GM19240 (cell line): ENCODE data around the gene ATP6V1G1.

Experiments
- DNase-seq: peaks from one replicate; pipeline ENCODE4 v3.0.0; 2011; ENCODE audit warnings: low spot score; ENCODE audit not compliant: insufficient read length

ATP6V1G1 gene

DNA sequence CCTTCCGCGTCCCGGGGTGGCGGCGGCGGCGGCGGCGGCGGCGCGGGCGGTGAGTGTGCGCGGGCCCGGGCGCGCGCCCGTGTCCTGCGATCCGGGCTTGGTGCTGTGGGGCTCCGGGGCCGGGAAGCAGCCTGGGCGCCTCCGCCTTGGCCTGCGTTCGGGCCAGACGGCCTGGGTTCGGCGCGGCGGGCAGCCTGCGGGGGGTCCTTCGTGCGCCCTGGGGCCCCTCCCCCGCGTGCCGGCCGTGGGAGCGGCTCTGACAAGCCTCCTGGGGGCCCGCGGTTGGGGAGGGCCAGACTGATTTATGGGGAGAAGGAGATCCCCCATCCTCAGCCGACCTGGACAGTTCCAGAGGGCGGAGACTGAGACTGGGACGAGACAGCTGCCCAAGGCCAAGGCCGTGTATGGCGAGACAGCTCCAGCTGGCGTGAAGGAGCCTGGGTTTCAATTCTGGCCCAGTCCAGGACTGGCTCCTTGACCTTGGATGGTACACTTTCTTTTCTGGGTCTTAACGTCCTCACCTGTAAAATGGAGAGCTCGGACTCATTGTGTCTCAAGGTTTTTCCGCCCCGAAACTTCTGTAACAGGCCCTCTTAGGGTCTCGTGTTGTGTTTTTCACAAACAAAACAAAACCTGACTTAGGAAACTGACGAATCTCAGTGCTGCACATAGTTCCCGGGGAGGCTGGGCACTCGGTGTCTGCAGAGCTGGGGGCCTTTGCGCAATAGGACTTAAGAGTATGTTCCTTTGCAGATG, 24.1 kb downstream of the ATP6V1G1 start:
- DNase-seq, result no peak

DNA sequence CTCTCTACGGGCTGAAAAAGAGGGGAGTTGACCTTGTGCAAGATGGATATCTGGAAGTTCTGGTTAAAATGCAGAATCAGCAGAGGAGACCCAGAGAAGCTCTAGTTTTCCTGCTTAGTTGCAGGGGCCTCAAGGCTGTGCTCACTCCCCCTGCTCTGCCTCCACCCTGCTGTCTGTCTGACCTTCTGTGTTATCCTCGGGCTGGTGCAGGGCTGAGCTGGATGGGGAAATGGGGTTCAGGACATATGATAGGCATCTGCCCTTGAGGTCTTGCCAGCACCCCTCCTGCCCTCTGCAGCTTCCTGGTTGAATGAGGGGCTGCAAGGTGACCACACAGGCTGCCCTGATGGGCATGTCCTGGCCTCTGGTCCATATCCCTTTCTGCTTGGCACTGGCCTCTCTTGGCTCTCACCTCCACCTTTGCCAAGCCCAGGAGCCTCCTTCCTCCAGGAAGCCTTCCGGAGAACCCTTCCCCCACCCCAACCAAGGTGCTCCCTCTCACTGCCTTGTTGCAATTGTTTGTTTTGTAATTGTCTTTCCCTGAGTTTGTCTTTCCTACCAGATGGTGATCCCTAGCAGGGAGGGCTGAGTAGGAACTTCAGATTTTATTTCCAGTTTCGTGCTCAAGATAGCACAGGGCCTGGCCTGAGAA, 24.8 kb downstream of the ATP6V1G1 start:
- no peak for DNase-seq

DNA sequence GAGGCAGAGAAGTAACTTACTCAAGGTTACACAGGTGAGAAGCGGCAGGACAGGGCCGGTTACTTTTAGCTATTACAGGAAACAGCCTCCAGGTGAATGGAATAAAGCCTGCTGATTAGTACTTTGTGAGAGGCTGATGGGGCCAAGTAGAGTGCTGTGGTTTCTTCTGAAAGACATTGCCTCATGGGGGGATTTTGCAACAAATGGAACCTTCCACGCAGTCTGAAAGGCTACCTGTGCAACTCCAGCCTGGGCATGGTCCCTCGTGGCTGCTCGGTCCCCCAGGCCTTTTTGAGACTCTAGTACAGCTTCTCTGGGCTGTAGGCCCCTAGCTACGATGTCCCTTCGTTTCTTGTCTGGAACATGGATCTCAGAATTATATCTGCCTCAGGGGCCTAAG, 25.5 kb downstream of the ATP6V1G1 start:
- DNase-seq, result no peak

DNA sequence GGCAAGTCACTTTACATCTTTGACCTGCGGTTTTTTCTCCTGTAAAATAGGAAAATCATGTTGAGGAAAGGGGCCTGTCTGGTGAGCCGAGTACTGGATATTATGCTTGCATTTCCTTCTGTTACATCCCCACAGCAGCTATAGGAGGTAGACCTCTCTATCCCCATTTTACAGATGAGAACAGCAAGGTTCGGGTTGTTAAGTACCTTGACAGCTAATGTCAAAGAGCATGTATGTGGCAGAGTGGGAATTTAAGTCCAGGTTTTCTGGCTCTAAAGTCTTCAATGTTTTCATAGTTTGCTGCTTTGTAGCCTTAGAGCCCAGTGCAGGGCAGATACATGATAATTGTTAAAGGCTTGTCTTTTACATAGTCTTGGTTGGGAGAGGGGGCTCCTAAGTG, 26.4 kb downstream of the ATP6V1G1 start:
- DNase-seq, result no peak

DNA sequence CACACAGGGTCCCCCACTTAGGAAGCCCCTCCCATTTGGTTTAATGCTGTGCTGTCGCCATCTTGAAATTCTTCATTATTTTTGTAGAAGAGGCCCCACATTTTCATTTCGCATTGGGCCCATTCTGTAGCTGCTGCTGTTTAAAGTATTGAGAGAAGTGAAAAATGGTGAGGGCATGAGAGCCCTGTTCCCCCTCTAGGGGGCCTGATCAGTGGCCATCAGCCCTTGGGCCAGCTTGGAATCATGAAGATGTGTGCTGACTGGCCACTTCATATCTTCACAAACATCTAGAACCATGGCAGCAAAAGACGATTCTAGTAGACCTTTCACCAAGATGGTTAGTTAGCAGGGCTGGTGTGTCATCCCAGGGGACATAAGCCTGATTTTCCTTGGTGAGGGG, 26.8 kb downstream of the ATP6V1G1 start:
- DNase-seq, result no peak

DNA sequence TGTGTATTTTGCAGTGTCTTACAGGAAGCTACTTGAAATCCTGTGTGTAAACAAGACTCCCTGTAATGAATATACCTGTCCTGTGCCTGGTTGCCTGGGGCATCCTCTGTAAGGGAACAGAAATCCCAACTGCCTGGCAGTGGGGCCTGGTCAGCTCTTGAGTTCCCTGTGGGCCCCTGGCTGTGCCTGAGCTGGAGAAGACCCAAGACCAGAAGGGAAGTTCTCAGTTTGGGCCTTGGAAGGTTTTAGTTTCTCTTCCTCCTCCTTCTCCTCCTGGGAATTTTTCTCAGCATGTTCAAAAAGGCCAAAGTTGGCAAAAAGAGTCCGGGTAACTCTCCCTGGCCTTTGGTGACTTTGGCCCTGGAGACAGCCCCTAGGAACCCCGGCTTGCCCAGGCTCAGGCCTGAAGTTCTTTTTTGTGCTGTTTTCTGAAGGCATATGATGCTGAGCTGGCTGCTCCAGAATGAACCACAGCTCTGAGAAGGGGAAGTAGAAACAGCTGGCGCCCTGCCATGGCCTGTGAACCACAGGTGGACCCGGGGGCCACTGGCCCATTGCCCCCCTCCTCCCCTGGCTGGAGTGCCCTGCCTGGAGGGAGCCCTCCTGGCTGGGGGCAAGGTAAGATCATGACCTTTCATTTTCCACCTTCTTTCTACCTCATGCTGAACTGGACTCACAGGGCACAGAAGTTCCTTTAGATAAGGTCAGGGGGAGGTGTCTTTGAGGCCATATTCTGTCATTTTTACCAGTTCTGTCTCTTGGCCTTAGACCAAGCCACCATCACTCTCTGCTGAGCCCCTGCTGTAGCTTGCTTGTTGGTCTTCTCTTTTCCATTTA, 29.3 kb downstream of the ATP6V1G1 start:
- no peak for DNase-seq

DNA sequence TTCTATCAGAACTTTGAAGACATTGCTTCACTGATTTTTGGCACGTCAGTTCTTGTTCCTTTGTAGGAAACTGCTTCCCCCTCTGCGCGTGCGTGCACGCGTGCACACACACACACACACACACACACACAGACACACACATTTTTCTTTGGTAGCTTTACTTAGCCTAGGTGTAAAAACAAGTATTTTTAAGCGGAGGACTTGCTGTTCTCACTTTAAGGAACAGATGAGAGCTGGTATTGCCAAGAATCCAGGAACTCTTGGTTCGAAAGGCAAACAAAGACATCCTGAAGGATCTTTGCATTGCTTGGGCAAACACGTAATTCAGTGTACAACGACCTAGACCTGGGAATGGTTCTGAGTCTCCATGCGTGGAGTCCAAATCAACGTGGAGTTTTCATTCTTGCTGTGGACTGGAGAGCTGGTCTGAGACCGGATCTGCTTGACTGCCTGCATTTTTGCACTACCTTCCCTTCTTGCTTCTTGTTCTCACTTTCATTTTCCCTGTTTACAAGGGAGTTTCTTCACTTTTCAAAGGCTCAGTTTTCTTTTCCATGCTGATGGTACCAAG, 31.7 kb downstream of the ATP6V1G1 start:
- no peak for DNase-seq

DNA sequence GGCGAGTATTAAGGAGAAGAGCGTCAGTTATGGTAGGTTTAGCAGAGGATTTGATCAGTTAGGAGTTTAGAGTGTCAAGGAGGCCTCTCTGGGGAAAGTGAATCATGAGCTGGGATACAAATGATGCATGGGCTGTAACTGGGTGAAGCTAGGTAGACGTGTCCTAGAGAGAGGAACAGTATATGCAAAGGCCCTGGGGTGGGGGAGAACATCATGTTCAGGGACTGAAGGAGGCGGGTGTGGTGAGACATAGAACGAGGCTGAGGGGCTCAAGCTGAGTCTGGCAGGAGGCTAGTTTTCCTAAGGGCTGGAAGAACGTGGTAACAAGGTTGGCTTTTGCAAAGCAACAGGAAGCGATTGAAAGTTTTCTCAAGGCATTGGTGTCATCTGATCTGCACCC, 34.0 kb downstream of the ATP6V1G1 start:
- DNase-seq, result no peak

DNA sequence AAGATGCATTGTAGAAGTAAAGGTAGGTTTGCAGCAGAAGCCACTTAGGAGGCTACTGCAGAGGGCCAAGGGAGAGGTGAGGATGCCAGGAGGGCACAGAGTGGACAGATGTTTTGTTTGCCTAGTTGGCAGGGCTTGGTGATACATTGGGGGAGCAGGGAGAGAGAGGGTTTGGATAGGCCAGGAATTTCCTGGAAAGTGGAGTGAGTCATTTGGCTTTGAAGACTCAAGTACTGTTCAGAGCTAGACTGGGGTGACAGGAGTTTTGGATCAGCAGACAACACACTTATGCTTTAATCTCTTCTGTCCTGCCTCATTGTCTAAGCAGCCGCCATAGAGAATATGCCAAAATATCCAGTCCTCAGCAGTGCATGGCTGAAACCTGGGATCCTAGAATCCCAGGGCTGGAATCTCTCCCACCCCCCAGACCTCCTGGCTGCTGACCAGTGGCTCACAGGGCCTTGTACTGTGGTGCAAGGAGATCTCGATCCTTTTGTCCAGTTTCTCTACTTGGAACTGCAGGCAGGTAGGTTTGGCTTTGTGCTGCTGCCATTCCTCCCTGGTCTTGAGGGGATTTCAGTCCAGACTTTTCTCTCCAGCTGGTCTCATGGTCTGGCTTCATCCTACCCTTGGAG, 34.5 kb downstream of the ATP6V1G1 start:
- DNase-seq, result no peak

DNA sequence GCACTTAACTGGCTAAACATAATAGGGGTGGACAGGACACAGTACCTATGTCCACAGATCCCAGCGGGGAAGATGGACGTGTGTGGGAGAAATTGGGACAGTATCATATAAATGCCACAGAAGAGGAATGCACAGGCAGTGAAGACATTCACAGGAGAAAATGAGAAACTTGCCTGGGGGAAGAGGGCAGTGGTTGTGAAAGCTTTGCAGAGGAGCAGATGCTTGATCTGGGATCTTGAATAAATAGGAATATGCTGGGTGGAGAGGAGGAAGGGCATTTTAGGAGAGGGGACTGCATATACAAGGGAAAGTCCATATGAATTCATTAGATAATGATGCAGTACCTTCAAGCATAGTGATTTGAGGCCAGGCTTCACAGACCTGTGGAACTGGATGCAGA, 37.1 kb downstream of the ATP6V1G1 start:
- no peak for DNase-seq

DNA sequence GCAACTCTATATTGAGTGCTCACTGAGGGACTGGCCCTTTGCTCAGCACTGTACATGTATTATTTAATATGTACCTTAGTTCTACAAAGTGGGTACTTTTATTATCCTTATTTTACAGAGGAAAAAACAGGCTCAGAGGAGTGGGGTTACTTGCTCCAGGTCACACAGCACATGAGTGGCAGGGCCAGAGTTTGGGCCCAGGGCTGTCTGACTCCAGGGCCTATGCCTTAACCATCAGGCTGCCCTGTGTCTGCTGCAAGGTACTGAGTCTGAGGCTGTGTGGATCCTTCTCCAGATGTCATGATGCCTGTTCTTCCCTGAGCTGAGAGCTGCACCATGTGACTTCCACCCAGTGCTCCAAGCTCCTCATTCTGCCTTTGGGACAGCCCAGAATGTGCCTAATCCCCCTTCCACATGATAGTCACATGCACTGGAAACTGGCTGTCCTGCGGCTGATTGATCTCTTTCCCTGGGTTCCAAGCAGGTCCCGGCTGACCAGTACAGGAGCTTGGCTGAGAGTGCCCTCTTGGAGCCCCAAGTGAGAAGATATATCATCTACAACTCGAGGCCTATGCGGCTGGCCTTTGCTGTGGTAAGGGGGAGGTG, 38.9 kb downstream of the ATP6V1G1 start:
- no peak for DNase-seq

DNA sequence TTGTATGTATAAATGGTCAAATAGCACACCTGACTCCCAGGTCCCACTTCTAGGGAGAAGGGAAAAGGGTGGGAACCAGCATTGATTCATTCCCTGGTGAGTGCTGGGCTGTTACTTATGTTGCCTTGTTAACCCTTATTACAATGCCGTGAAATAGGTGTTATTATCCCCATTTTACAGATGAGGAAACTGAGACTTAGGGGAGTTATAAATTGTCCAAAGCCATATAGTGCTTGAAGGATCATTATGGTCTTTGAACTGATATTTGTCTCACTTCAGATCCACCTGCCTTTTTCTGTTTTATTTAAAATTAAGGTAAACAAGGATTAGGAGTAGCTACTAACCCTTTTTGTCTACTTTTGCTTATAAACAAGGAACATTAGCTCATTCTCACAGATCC, 40.0 kb downstream of the ATP6V1G1 start:
- DNase-seq, result no peak

DNA sequence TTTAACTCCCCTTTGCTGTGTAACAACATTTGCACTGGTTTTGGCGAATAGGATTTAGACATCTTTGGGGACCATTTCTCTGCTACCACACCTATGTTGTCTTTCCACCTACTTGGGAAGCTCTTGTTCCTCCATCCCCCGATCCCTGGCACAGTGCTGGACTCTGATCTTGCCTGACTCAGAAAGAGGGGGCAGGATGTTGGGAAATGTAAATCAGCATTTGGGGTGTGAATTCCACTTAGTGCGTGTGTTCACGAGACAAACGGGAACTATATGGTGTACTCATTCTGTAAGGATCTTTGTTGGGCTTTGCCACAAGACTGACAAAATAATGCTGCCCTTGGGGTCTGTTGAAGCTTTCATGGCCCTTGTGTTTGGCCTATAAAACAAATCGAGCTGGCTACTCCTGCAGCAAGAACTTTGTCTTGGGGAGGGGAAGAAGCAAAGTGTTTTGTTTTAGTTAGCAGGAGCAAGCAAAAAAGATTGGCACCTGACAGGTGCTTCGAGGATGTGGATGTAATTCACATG, 42.1 kb downstream of the ATP6V1G1 start:
- DNase-seq, result no peak

DNA sequence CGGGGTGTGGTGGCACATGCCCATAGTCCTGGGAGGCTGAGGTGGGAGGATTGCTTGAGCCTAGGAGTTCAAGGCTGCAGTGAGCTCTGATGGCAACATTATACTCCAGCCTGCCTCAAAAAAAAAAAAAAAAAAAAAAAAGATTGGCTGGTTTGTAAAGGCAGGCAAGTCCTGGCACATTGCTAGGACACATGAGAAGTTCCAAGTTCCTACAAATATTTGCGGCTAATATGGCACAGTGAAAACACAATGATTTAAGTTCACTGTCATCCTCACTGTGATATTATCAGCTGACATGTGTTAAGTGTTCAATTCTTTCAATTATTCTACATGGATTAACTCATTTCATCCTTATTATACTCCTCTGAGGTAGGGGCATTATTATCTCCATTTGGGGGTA, 43.6 kb downstream of the ATP6V1G1 start:
- no peak for DNase-seq

DNA sequence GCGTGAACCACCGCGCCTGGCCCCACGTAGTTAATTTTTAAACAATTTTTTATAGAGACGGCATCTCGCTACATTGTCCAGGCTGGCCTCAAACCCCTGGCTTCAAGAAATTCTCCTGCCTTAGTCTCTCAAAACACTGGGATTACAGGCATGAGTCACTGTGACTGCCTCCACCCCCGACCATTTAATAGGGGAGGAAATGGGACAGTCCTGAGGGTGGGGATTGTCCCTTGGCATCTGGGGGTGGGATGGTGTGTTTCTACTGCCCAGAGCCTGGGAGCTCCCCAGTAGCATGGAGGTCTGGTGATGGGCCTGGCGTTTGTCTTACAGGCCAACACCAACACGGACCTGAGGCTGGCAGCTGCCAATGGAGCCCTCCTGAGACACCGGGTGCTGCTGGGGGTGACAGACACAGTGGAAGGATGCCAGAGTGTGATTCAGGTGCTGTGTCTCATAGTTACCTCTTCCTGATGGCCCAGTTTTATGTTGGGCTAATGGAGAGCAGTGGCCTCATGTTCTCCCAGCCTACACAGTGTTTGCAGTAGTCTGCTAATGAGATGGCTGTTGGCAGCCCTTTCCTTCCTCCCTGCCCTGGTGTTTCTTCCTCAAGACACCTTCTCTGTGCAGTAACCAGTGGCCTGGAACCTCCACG, 46.0 kb downstream of the ATP6V1G1 start:
- no peak for DNase-seq

DNA sequence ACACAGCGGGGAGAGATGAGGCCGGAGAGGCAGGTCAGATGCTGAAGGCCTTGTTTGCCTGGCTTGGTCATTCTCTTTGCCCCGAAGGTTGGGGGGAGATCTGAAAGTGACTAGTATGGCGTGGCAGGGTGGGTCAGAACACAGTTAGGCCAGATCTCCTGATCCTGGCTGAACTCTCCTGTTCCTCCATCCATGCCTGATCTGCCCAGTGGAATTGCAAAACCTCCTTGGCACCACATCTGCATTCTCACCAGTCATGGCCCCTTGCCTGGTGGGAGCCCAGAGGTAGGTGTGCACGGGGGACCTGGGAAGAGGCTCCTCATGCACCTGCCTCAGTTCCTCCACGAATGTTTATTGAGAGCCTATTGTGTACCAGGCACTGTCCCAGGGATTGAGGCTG, 46.8 kb downstream of the ATP6V1G1 start:
- DNase-seq, result no peak

DNA sequence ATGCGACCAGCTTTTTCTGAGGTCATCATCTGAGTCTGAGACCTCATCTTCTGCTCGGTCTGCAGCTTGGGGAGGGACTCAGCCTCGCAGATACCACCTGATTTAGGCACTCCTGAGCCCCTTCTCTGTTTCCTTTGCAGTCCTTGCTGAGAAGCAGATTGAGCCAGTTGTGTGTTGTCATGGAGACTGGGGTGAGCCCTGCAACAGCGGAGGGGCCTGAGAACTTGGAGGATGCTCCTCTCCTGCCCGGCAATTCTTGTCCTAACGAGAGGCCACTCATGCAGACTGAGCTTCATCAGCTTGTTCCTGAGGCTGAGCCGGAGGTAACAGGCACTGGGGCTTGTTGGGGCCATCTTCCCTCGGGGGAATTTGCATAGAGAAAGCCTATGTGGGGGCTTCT, 50.8 kb downstream of the ATP6V1G1 start:
- no peak for DNase-seq

DNA sequence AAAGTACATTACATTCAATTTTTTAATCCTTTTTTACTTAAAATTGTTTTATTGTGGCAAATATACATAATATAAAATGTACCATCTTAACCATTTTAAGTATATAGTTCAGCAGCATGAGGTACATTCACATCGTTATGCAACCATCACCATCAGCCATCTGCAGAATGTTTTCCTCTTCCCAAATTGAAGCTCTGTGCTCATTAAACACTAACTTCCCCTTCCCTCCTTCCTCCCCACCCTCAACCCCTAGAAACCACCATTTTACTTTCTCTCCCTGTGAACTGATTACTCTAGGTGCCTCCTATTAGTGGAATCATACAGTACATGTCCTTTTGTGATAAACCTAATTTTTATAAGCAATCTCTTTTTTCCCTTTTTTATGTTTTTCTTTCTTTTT, 54.4 kb downstream of the ATP6V1G1 start:
- no peak for DNase-seq

DNA sequence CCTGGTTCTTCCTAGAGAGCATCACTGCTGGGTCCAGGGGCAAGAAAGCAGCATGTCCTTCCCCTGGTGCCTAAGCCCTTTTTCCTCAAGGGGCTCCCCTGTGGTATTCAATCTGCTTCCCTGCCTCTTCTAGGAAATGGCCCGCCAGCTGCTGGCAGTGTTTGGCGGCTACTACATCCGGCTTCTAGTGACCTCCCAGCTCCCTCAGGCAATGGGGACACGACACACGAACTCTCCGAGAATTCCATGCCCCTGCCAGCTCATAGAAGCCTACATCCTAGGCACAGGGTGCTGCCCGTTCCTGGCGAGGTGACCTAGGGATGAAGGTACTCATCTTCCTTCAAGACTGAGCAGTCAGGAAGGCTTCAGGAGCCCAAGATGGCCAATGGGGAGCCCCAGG, 55.4 kb downstream of the ATP6V1G1 start:
- no peak for DNase-seq

DNA sequence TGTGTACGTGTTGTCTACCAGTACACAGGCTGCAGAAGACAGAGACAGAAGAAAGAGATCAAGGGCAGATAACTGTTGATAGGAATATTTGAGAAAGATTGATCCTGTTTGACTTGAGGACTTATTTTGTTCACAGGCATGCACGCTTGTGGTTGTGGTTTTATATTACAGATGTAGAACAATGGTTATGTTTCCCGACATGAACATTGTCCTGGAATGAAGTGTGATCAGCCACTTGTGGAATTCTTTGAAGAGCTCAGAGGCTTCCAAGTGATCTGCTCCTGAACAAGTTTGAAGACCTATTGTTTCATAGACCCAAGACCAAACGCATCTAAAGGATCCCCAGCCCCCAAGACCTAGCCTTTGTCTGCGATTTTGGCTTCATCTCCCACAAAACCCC, 56.3 kb downstream of the ATP6V1G1 start:
- no peak for DNase-seq
